Measurements from ENCODE around the gene NRIP2.

GRCh38 chr12:2857021-2857431, 22.2 kb upstream of the NRIP2 start, which contains the start of gene TEX52:
- TF ChIP-seq CTCF (IDR thresholded peaks at IDR 0.05) = no peak
- no peak for TF ChIP-seq POLR2A (IDR thresholded peaks at IDR 0.05)

All from esophagus squamous epithelium (tissue), 4 donors.